ENCODE results near the gene SSU72.

- TF ChIP-seq ATF3 (IDR thresholded peaks at IDR 0.05) (no peak), RAD21 (IDR thresholded peaks at IDR 0.05) (no peak), CTCF (IDR thresholded peaks at IDR 0.05; ENCODE audit: low read depth, low read length, missing input control) (no peak), GABPA (IDR thresholded peaks at IDR 0.05 in 1 of 2, conservative IDR thresholded peaks at IDR 0.05 in 1 of 2) (no peak), JUND (IDR thresholded peaks at IDR 0.05) (no peak), TAF1 (conservative IDR thresholded peaks at IDR 0.05) (no peak), NR2F2 (IDR thresholded peaks at IDR 0.05) (no peak), EGR1 (IDR thresholded peaks at IDR 0.05; ENCODE audit: low read depth in 2 of 2) (no peak), YY1 (IDR thresholded peaks at IDR 0.05) (no peak), SP1 (IDR thresholded peaks at IDR 0.05) (no peak), HNF4G (IDR thresholded peaks at IDR 0.05) (no peak), RXRA (IDR thresholded peaks at IDR 0.05) (no peak)
- TF ChIP-seq, protein P1, sequence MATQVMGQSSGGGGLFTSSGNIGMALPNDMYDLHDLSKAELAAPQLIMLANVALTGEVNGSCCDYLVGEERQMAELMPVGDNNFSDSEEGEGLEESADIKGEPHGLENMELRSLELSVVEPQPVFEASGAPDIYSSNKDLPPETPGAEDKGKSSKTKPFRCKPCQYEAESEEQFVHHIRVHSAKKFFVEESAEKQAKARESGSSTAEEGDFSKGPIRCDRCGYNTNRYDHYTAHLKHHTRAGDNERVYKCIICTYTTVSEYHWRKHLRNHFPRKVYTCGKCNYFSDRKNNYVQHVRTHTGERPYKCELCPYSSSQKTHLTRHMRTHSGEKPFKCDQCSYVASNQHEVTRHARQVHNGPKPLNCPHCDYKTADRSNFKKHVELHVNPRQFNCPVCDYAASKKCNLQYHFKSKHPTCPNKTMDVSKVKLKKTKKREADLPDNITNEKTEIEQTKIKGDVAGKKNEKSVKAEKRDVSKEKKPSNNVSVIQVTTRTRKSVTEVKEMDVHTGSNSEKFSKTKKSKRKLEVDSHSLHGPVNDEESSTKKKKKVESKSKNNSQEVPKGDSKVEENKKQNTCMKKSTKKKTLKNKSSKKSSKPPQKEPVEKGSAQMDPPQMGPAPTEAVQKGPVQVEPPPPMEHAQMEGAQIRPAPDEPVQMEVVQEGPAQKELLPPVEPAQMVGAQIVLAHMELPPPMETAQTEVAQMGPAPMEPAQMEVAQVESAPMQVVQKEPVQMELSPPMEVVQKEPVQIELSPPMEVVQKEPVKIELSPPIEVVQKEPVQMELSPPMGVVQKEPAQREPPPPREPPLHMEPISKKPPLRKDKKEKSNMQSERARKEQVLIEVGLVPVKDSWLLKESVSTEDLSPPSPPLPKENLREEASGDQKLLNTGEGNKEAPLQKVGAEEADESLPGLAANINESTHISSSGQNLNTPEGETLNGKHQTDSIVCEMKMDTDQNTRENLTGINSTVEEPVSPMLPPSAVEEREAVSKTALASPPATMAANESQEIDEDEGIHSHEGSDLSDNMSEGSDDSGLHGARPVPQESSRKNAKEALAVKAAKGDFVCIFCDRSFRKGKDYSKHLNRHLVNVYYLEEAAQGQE (IDR thresholded peaks at IDR 0.05) = no peak
These were observed 12.7 kb downstream of the SSU72 start for GRCh38 chr1:1561801-1562470.

All from liver (tissue), 3 donors.